HCT116 (cell line): ENCODE results near the gene TRPM7. TPM values are rescaled to one million over a fixed set of nuclear protein-coding genes. Genes with fewer than 3 reads are reported as not detected.

Source experiments
- ATAC-seq: fragments of 200-7000 bp; cut with Tn5 transposase; 2 replicates; pipeline ENCODE4 v1.9.1; 2020; ENCODE audit warnings: mild to moderate bottlenecking, moderate library complexity
- BruUV-seq: library from RNA; stranded (reverse); fragments of 400-500 nt; replicated peaks from 2 replicates; lab custom pipeline; 2021; lab: Mats Ljungman, UMichigan
- CTCF ChIA-PET: fragments of 300-600 bp; sonication (Branson Sonifier 250); formaldehyde crosslinking; loops from one replicate; lab custom pipeline; 2021; ENCODE audit warnings: antibody characterized with exemption; lab: Charles Lee
- POLR2A ChIA-PET: fragments of 300-600, 350-600 bp; sonication (Branson Sonifier 250); formaldehyde crosslinking; loops from one replicate; lab custom pipeline; 2021; ENCODE audit warnings: antibody characterized with exemption; lab: Charles Lee
- RAD21 ChIA-PET, 2 experiments: fragments of 300-600 bp; sonication (Branson Sonifier 250); formaldehyde crosslinking; loops; one replicate each; lab custom pipeline; 2023; ENCODE audit warnings: low total read pairs in 2 of 2; ENCODE audit not compliant: uncharacterized antibody in 2 of 2, unreplicated experiment in 2 of 2, low non-redundant PET in 1 of 2; lab: Charles Lee
- DNase-seq: peaks from one replicate; pipeline ENCODE4 v3.0.0-alpha.2; 2010; ENCODE audit warnings: low read depth, low spot score
- H2AFZ ChIP-seq: fragments of 200-600 bp; shearing (Covaris generic), sonication (generic); 2 replicates; pipeline ENCODE4 v1.6.1; 2017; ENCODE audit warnings: low read depth, mixed run types, mixed read lengths, antibody characterized with exemption, low read length; ENCODE audit not compliant: poor library complexity, severe bottlenecking
- H3K27ac ChIP-seq: 2 replicates; pipeline ENCODE4 v1.5.1; 2012; ENCODE audit warnings: low read depth, low read length
- H3K27me3 ChIP-seq: fragments of 200-600 bp; sonication (generic); 2 replicates; pipeline ENCODE4 v1.6.1; 2016; ENCODE audit warnings: mixed run types, low read length, mixed read lengths; ENCODE audit not compliant: insufficient read depth
- H3K36me3 ChIP-seq, 2 experiments: fragments of 200-500 bp in 1 of 2; fragments of 200-600 bp in 1 of 2; sonication (Bioruptor generic) in 1 of 2; sonication (generic) in 1 of 2; 2 replicates each; pipeline versions ENCODE4 v1.5.1 to v1.6.1; 2014 to 2016; ENCODE audit warnings: low read length in 2 of 2, inconsistent platforms in 1 of 2, mixed read lengths in 1 of 2, mixed run types in 1 of 2; ENCODE audit not compliant: insufficient read depth in 2 of 2, control insufficient read depth in 1 of 2
- H3K4me1 ChIP-seq, 2 experiments: fragments of 200-600 bp in 1 of 2; sonication (generic) in 1 of 2; 2 replicates each; pipeline versions ENCODE4 v1.5.1 to v1.6.1; 2012 to 2017; ENCODE audit warnings: low read length in 2 of 2, inconsistent platforms in 1 of 2, mild to moderate bottlenecking in 1 of 2, mixed read lengths in 1 of 2, mixed run types in 1 of 2, moderate library complexity in 1 of 2; ENCODE audit not compliant: insufficient read depth in 2 of 2, control insufficient read depth in 1 of 2
- H3K4me2 ChIP-seq: fragments of 200-600 bp; sonication (generic); 2 replicates; pipeline ENCODE4 v1.6.1; 2017; ENCODE audit warnings: mixed run types, low read length, mixed read lengths
- H3K4me3 ChIP-seq, 2 experiments: fragments of 200-600 bp in 1 of 2; sonication (generic) in 1 of 2; replicated peaks in 1 of 2; 2 replicates each; pipeline ENCODE4 v1.5.1; 2011 to 2016; ENCODE audit warnings: low read length in 2 of 2, control low read depth in 1 of 2, low read depth in 1 of 2, mild to moderate bottlenecking in 1 of 2, mixed read lengths in 1 of 2, mixed run types in 1 of 2
- H3K79me2 ChIP-seq: fragments of 200-600 bp; sonication (generic); 2 replicates; pipeline ENCODE4 v1.6.1; 2017; ENCODE audit warnings: mild to moderate bottlenecking, mixed run types, low read length, moderate library complexity, mixed read lengths; ENCODE audit not compliant: insufficient read depth
- H3K9ac ChIP-seq: fragments of 200-600 bp; sonication (generic); 2 replicates; pipeline ENCODE4 v1.6.1; 2016; ENCODE audit warnings: low read length, mixed read lengths
- H3K9me2 ChIP-seq: fragments of 200-600 bp; sonication (generic), shearing (Covaris generic); 2 replicates; pipeline ENCODE4 v1.6.1; 2017; ENCODE audit warnings: mixed run types, mild to moderate bottlenecking, moderate library complexity; ENCODE audit not compliant: insufficient read depth
- H3K9me3 ChIP-seq, 2 experiments: fragments of 200-500 bp in 1 of 2; fragments of 200-600 bp in 1 of 2; sonication (Bioruptor generic) in 1 of 2; sonication (generic) in 1 of 2; 2 replicates each; pipeline ENCODE4 v1.6.1; 2014 to 2017; ENCODE audit warnings: low read length in 2 of 2, mixed read lengths in 2 of 2, inconsistent platforms in 1 of 2, low read depth in 1 of 2, mild to moderate bottlenecking in 1 of 2, mixed run types in 1 of 2, moderate library complexity in 1 of 2; ENCODE audit not compliant: control insufficient read depth in 1 of 2, insufficient read depth in 1 of 2
- H4K20me1 ChIP-seq: fragments of 200-600 bp; sonication (generic), shearing (Covaris generic); 2 replicates; pipeline ENCODE4 v1.6.1; 2017; ENCODE audit warnings: mixed run types, mild to moderate bottlenecking, moderate library complexity; ENCODE audit not compliant: insufficient read depth
- CBX3 ChIP-seq: IDR thresholded peaks from 2 replicates; pipeline ENCODE4 v1.6.1; 2012; ENCODE audit warnings: low read depth
- CEBPB ChIP-seq: IDR thresholded peaks from 2 replicates; pipeline ENCODE4 v1.6.1; 2012; ENCODE audit warnings: low read depth
- EGR1 ChIP-seq: IDR thresholded peaks from 2 replicates; pipeline ENCODE4 v1.6.1; 2012; ENCODE audit warnings: low read depth
- ELF1 ChIP-seq: IDR thresholded peaks from 2 replicates; pipeline ENCODE4 v1.6.1; 2012; ENCODE audit warnings: low read depth, borderline replicate concordance
- EZH2 ChIP-seq: fragments of 200-600 bp; sonication (generic); IDR thresholded peaks from 2 replicates; pipeline ENCODE4 v1.6.1; 2017; ENCODE audit warnings: antibody characterized with exemption, mixed run types
- JUND ChIP-seq: IDR thresholded peaks from 2 replicates; pipeline ENCODE4 v1.6.1; 2012
- POLR2A ChIP-seq: IDR thresholded peaks from 2 replicates; pipeline ENCODE4 v1.7.0; 2011; ENCODE audit warnings: borderline replicate concordance; ENCODE audit not compliant: insufficient read depth, insufficient read length; ENCODE audit errors: extremely low read depth
- SRF ChIP-seq: IDR thresholded peaks from 2 replicates; pipeline ENCODE4 v1.6.1; 2012; ENCODE audit warnings: low read depth
- ZFX ChIP-seq: fragments of 450-650 bp; IDR thresholded peaks from 2 replicates; pipeline ENCODE4 v1.6.1; 2017
- intact Hi-C: fragments of 100-400 bp; cut with micrococcal nuclease; formaldehyde crosslinking; loops from 2 replicates; pipeline ENCODE4 v1.10.0; 2022
- total RNA-seq: library from RNA; stranded (reverse); gene quantifications from one replicate; pipeline ENCODE4 v1.2.1, GENCODE V29; 2021; ENCODE audit not compliant: unreplicated experiment
- TF ChIP-seq, protein P1 (sequence below): IDR thresholded peaks from 2 replicates; pipeline ENCODE4 v1.6.1; 2012; ENCODE audit warnings: low read depth
- TF ChIP-seq, protein P2 (sequence below): IDR thresholded peaks from 2 replicates; pipeline ENCODE4 v1.6.1; 2011; ENCODE audit warnings: mild to moderate bottlenecking, low read length, moderate library complexity; ENCODE audit not compliant: insufficient replicate concordance; ENCODE audit errors: extremely low read depth

Gene TRPM7
- total RNA-seq, 1 experiment from 2014 or later = 26.3 TPM

DNA sequence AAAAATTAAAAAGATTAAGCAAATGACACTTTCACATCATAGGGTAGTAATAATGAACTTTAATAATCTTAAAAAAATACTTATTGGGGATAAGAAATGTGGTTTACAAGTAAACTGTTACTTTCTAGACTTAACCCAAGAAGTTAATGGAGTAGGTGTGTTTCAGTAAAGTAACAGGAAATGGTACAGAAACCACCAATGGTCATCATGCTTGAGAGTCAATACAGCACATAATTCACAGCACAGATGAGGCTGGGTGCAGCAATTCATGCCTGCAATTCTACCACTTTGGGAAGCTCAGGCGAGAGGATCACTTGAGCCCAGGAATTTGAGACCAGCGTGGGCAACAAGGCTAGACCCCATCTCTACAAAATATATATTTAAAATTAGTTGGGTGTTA is 128.6 kb downstream of the TRPM7 start:
- H3K79me2 ChIP-seq = no peaks in the 10 kb centered on the region
- H3K36me3 ChIP-seq = peaks cover 0 to 2% of the 10 kb centered on the region in 2 experiments; a peak in 1 of 4 replicates
- ATAC-seq (no peak), DNase-seq (no peak)
- ChIA-PET POLR2A (no interaction called here), CTCF (no interaction called here), RAD21 (no interaction called here)
- intact Hi-C loops = no loop called here
- no peak overlapping the region for H3K27ac ChIP-seq
- no peaks in the 10 kb centered on the region for H3K27me3 ChIP-seq
- no peak overlapping the region for H2AFZ ChIP-seq
- TF ChIP-seq POLR2A = no peak
- TF ChIP-seq SRF = no peak
- TF ChIP-seq ZFX = no peak
- no peak for TF ChIP-seq EZH2
- TF ChIP-seq JUND = no peak
- no peak for TF ChIP-seq ELF1
- TF ChIP-seq CBX3 = no peak
- TF ChIP-seq CEBPB = no peak
- TF ChIP-seq, protein P1, sequence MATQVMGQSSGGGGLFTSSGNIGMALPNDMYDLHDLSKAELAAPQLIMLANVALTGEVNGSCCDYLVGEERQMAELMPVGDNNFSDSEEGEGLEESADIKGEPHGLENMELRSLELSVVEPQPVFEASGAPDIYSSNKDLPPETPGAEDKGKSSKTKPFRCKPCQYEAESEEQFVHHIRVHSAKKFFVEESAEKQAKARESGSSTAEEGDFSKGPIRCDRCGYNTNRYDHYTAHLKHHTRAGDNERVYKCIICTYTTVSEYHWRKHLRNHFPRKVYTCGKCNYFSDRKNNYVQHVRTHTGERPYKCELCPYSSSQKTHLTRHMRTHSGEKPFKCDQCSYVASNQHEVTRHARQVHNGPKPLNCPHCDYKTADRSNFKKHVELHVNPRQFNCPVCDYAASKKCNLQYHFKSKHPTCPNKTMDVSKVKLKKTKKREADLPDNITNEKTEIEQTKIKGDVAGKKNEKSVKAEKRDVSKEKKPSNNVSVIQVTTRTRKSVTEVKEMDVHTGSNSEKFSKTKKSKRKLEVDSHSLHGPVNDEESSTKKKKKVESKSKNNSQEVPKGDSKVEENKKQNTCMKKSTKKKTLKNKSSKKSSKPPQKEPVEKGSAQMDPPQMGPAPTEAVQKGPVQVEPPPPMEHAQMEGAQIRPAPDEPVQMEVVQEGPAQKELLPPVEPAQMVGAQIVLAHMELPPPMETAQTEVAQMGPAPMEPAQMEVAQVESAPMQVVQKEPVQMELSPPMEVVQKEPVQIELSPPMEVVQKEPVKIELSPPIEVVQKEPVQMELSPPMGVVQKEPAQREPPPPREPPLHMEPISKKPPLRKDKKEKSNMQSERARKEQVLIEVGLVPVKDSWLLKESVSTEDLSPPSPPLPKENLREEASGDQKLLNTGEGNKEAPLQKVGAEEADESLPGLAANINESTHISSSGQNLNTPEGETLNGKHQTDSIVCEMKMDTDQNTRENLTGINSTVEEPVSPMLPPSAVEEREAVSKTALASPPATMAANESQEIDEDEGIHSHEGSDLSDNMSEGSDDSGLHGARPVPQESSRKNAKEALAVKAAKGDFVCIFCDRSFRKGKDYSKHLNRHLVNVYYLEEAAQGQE = no peak
- TF ChIP-seq, protein P2, sequence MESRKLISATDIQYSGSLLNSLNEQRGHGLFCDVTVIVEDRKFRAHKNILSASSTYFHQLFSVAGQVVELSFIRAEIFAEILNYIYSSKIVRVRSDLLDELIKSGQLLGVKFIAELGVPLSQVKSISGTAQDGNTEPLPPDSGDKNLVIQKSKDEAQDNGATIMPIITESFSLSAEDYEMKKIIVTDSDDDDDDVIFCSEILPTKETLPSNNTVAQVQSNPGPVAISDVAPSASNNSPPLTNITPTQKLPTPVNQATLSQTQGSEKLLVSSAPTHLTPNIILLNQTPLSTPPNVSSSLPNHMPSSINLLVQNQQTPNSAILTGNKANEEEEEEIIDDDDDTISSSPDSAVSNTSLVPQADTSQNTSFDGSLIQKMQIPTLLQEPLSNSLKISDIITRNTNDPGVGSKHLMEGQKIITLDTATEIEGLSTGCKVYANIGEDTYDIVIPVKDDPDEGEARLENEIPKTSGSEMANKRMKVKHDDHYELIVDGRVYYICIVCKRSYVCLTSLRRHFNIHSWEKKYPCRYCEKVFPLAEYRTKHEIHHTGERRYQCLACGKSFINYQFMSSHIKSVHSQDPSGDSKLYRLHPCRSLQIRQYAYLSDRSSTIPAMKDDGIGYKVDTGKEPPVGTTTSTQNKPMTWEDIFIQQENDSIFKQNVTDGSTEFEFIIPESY = no peak
- no peak for TF ChIP-seq EGR1
- no peaks in the 10 kb centered on the region for H4K20me1 ChIP-seq
- no peaks in the 10 kb centered on the region for H3K9me2 ChIP-seq
- no peak overlapping the region for H3K4me2 ChIP-seq
- no peak overlapping the region for H3K4me3 ChIP-seq
- no peaks in the 10 kb centered on the region for H3K4me1 ChIP-seq
- H3K9ac ChIP-seq = no peak overlapping the region
- H3K9me3 ChIP-seq = no peaks in the 10 kb centered on the region
- BruUV-seq = no TSS peak
